DND-41 (cell line): Measurements from ENCODE around the gene TAF4.

Experiments
- EZH2 ChIP-seq: IDR thresholded peaks from 3 replicates; pipeline ENCODE4 v1.6.1; 2012; ENCODE audit warnings: borderline replicate concordance, low read depth, mild to moderate bottlenecking, moderate library complexity, low read length, inconsistent platforms; ENCODE audit not compliant: severe bottlenecking
- TF ChIP-seq, protein P1 (sequence below): IDR thresholded peaks from 2 replicates; pipeline ENCODE4 v1.5.1; 2012; ENCODE audit warnings: borderline replicate concordance, low read length, moderate library complexity, mild to moderate bottlenecking; ENCODE audit not compliant: poor library complexity, severe bottlenecking; ENCODE audit errors: extremely low read depth

DNA sequence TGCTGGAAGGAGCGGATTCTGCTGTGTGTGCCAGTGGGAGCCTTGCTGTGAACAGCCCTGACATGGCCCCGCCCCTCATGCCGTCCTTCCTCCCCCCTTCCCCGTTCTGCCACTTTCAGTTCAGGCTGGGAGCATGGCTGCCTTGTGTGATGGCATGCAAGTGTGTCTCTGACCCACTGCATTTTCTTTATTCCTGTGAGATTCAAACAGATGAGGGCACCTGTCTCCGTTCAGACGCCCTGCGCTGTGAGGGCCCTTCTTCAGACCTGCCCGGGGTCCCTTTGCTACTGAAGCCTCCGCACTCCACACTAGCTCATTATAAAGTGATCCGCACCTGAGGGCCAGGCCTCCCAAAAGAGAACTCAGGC is 88.3 kb downstream of the TAF4 start:
- TF ChIP-seq, protein P1, sequence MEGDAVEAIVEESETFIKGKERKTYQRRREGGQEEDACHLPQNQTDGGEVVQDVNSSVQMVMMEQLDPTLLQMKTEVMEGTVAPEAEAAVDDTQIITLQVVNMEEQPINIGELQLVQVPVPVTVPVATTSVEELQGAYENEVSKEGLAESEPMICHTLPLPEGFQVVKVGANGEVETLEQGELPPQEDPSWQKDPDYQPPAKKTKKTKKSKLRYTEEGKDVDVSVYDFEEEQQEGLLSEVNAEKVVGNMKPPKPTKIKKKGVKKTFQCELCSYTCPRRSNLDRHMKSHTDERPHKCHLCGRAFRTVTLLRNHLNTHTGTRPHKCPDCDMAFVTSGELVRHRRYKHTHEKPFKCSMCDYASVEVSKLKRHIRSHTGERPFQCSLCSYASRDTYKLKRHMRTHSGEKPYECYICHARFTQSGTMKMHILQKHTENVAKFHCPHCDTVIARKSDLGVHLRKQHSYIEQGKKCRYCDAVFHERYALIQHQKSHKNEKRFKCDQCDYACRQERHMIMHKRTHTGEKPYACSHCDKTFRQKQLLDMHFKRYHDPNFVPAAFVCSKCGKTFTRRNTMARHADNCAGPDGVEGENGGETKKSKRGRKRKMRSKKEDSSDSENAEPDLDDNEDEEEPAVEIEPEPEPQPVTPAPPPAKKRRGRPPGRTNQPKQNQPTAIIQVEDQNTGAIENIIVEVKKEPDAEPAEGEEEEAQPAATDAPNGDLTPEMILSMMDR, result no peak
- no peak for TF ChIP-seq EZH2
